OCI-LY3 (cell line): ENCODE results near the gene DDX27.

Experiments used
- CTCF ChIP-seq: fragments of 200-600, 300-600 bp; sonication (generic); IDR thresholded peaks from 2 replicates; pipeline ENCODE4 v1.5.1; 2014; ENCODE audit warnings: antibody characterized with exemption, low read length, low read depth
- EZH2phosphoT487 ChIP-seq: fragments of 200-600 bp; shearing (Covaris generic); IDR thresholded peaks from 2 replicates; pipeline ENCODE4 v1.6.1; 2018; ENCODE audit warnings: antibody characterized with exemption, mixed run types, low read depth

GRCh38 chr20:49259284-49259683 lies 40.1 kb downstream of the DDX27 start:
- no peak for TF ChIP-seq CTCF
- TF ChIP-seq EZH2phosphoT487: no peak
